Smooth muscle cell (in vitro differentiated cells): ENCODE data around the gene PRORP. TPM values are rescaled to one million over a fixed set of nuclear protein-coding genes. Genes with fewer than 3 reads are reported as not detected.
A peak's percentile ranks its signal among the peaks of the same experiment; 100 is the strongest.

Experiments used
- DNase-seq: peaks from one replicate; lab custom pipeline; 2025; ENCODE audit not compliant: unreplicated experiment; lab: John Stamatoyannopoulos, UW
- H2AFZ ChIP-seq: fragments of 200-600 bp; sonication (generic); 2 replicates; pipeline ENCODE4 v1.6.0; 2016; ENCODE audit warnings: antibody characterized with exemption, low read depth, mild to moderate bottlenecking
- H3F3A ChIP-seq: fragments of 200-600 bp; sonication (generic); 2 replicates; pipeline ENCODE4 v1.6.0; 2017; ENCODE audit warnings: antibody characterized with exemption, low read depth
- H3K27ac ChIP-seq: fragments of 200-600 bp; sonication (generic); 2 replicates; pipeline ENCODE4 v1.5.1; 2016; ENCODE audit warnings: low read depth, mild to moderate bottlenecking
- H3K27me3 ChIP-seq: fragments of 200-600 bp; sonication (generic); 2 replicates; pipeline ENCODE4 v1.6.1; 2016; ENCODE audit warnings: low read depth, mild to moderate bottlenecking
- H3K36me3 ChIP-seq: fragments of 200-600 bp; sonication (generic); 2 replicates; pipeline ENCODE4 v1.5.1; 2016; ENCODE audit warnings: low read depth
- H3K4me1 ChIP-seq: fragments of 200-600 bp; sonication (generic); 2 replicates; pipeline ENCODE4 v1.5.1; 2016; ENCODE audit warnings: low read depth
- H3K4me2 ChIP-seq: fragments of 200-600 bp; sonication (generic); 2 replicates; pipeline ENCODE4 v1.6.0; 2016; ENCODE audit warnings: mild to moderate bottlenecking
- H3K4me3 ChIP-seq: fragments of 200-600 bp; sonication (generic); 2 replicates; pipeline ENCODE4 v1.5.1; 2016; ENCODE audit warnings: mild to moderate bottlenecking
- H3K79me2 ChIP-seq: fragments of 200-600 bp; sonication (generic); 2 replicates; pipeline ENCODE4 v1.6.0; 2016; ENCODE audit warnings: low read depth, mild to moderate bottlenecking
- H3K9ac ChIP-seq: fragments of 200-600 bp; sonication (generic); 2 replicates; pipeline ENCODE4 v1.6.0; 2016; ENCODE audit warnings: low read depth
- H3K9me3 ChIP-seq: fragments of 200-600 bp; sonication (generic); replicated peaks from 2 replicates; pipeline ENCODE4 v1.5.1; 2016; ENCODE audit warnings: low read depth
- H4K20me1 ChIP-seq: fragments of 200-600 bp; sonication (generic); 2 replicates; pipeline ENCODE4 v1.6.0; 2016; ENCODE audit warnings: low read depth
- WGBS: methylation state at CpG from one replicate; pipeline ENCODE4 v1.1.7; 2016; ENCODE audit warnings: low lambda C conversion rate; 5-methylcytosine and 5-hydroxymethylcytosine counted together
- polyA plus RNA-seq: library from polyadenylated mRNA; unstranded; fragments of >200 nt; fragmentation: Nextera tagmentation; extraction: Ambion mirVana; gene quantifications from 2 replicates; pipeline ENCODE4 v1.2.1, GENCODE V29; 2016
- total RNA-seq: library from RNA; depleted of rRNA; stranded (reverse); fragments of >200 nt; gene quantifications from 2 replicates; pipeline ENCODE4 v1.2.3, GENCODE V29; 2014
- TF ChIP-seq, protein P1 (sequence below): fragments of 200-600 bp; sonication (generic); IDR thresholded peaks from 2 replicates; pipeline ENCODE4 v1.5.1; 2017; ENCODE audit warnings: borderline replicate concordance, mild to moderate bottlenecking, antibody characterized with exemption; ENCODE audit not compliant: insufficient read depth, poor library complexity, severe bottlenecking

PRORP gene
- total and polyA plus RNA-seq, 2 experiments from 2014 or later: 17.6 to 29.1 TPM

DNA sequence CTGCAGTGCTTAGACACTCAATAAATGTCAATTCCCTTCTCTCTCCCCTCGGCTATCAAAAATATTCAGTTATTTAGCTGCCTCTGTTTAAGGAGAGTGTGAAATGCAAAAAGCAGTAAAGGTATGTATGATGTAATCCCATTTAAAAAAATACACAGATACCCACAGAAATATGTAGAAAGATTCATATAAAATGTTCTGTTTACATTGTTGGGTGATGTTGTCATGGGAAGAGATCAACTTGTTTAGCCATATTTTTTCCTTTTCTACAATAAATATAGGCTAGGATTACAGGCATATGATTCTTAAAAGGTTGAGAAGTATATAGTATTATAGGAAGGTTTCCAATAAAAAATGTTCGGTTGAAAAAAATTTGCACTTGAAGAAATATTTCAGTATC lies 8.3 kb upstream of the PRORP start:
- peak overlapping the region; percentile 33 for H3K4me2 ChIP-seq
- peak overlapping the region; percentile 3 for H3K27ac ChIP-seq
- no peaks in the 10 kb centered on the region for H3F3A ChIP-seq
- no peaks in the 10 kb centered on the region for H3K4me1 ChIP-seq
- no peak overlapping the region for H3K4me3 ChIP-seq
- no peak overlapping the region for H2AFZ ChIP-seq
- WGBS: 86% methylated on average over 2 of the region's 2 CpGs
- H4K20me1 ChIP-seq: no peaks in the 10 kb centered on the region
- no peak for DNase-seq
- H3K9me3 ChIP-seq: no peaks in the 10 kb centered on the region
- TF ChIP-seq, protein P1, sequence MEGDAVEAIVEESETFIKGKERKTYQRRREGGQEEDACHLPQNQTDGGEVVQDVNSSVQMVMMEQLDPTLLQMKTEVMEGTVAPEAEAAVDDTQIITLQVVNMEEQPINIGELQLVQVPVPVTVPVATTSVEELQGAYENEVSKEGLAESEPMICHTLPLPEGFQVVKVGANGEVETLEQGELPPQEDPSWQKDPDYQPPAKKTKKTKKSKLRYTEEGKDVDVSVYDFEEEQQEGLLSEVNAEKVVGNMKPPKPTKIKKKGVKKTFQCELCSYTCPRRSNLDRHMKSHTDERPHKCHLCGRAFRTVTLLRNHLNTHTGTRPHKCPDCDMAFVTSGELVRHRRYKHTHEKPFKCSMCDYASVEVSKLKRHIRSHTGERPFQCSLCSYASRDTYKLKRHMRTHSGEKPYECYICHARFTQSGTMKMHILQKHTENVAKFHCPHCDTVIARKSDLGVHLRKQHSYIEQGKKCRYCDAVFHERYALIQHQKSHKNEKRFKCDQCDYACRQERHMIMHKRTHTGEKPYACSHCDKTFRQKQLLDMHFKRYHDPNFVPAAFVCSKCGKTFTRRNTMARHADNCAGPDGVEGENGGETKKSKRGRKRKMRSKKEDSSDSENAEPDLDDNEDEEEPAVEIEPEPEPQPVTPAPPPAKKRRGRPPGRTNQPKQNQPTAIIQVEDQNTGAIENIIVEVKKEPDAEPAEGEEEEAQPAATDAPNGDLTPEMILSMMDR: no peak
- H3K9ac ChIP-seq: no peak overlapping the region
- peaks cover 21% of the 10 kb centered on the region for H3K36me3 ChIP-seq
- H3K27me3 ChIP-seq: no peaks in the 10 kb centered on the region
- H3K79me2 ChIP-seq: no peaks in the 10 kb centered on the region

GRCh38 chr14:35116242-35116641 lies 6.1 kb upstream of the PRORP start:
- TF ChIP-seq, protein P1: no peak
- WGBS: 98% methylated on average over 4 of the region's 4 CpGs
- no peak overlapping the region for H2AFZ ChIP-seq
- peaks cover 10% of the 10 kb centered on the region for H3K79me2 ChIP-seq
- no peaks in the 10 kb centered on the region for H4K20me1 ChIP-seq
- peaks cover 6% of the 10 kb centered on the region for H3K36me3 ChIP-seq
- H3K4me2 ChIP-seq: no peak overlapping the region
- H3K27me3 ChIP-seq: no peaks in the 10 kb centered on the region
- no peak overlapping the region for H3K9ac ChIP-seq
- no peak overlapping the region for H3K27ac ChIP-seq
- no peak overlapping the region for H3K4me3 ChIP-seq
- peaks cover 6% of the 10 kb centered on the region for H3K4me1 ChIP-seq
- H3K9me3 ChIP-seq: no peaks in the 10 kb centered on the region
- no peak for DNase-seq
- H3F3A ChIP-seq: no peaks in the 10 kb centered on the region

- Histone ChIP-seq H3K9me3 (no peaks in the 10 kb centered on the region), H3K4me2 (no peak overlapping the region), H4K20me1 (no peaks in the 10 kb centered on the region), H3K4me3 (no peak overlapping the region), H3K27ac (no peak overlapping the region), H3K27me3 (no peaks in the 10 kb centered on the region), H3K9ac (no peak overlapping the region), H3K79me2 (peaks cover 10% of the 10 kb centered on the region), H3F3A (no peaks in the 10 kb centered on the region), H3K4me1 (peaks cover 6% of the 10 kb centered on the region), H3K36me3 (peaks cover 4% of the 10 kb centered on the region), H2AFZ (no peak overlapping the region)
- WGBS: 95% methylated on average over 2 of the region's 2 CpGs
- TF ChIP-seq, protein P1: no peak
- DNase-seq: no peak
Observed at GRCh38 chr14:35117112-35117511, 5.2 kb upstream of the PRORP start.
